Ovary (tissue), 3 donors: ENCODE results near the gene SGTB.

Source experiments
- EP300 ChIP-seq: sonication (generic); formaldehyde crosslinking; IDR thresholded peaks from one replicate; pipeline ENCODE4 v1.6.1; 2017; ENCODE audit warnings: antibody characterized with exemption
- POLR2A ChIP-seq: fragments of 450-650 bp; IDR thresholded peaks from one replicate; pipeline ENCODE4 v1.6.1; 2017; ENCODE audit warnings: antibody characterized with exemption, mild to moderate bottlenecking, moderate library complexity
- TF ChIP-seq, protein P1 (sequence below), 3 donors: fragments of 450-650 bp in 2 of 3; fragments of 200-600 bp in 1 of 3; IDR thresholded peaks; one replicate each; pipeline versions ENCODE4 v1.5.1 to v1.8.0; 2016 to 2022; ENCODE audit warnings: antibody characterized with exemption in 3 of 3, mild to moderate bottlenecking in 1 of 3
- donor health status: DM: no; HTN: no; CAD: no.

DNA sequence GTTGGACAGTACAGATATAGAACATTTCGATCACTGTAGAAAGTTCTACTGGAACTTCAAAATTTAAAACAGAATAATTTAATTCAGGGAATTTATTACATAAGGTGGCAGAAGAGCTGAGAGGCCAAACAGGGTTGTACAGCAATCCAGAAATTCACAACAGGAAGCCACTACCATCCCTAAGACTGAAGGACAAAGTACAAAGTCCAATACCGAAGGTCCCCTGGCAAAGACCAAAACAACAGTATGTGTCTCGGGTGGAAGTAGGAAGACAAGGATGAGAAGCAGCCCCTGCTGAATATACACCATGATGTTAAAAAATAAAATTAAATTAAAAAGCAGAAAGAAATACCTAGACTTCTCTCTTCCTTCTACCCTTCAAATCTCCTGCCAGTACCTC lies 19.9 kb downstream of the SGTB start:
- TF ChIP-seq POLR2A (no peak), EP300 (no peak)
- TF ChIP-seq, protein P1, sequence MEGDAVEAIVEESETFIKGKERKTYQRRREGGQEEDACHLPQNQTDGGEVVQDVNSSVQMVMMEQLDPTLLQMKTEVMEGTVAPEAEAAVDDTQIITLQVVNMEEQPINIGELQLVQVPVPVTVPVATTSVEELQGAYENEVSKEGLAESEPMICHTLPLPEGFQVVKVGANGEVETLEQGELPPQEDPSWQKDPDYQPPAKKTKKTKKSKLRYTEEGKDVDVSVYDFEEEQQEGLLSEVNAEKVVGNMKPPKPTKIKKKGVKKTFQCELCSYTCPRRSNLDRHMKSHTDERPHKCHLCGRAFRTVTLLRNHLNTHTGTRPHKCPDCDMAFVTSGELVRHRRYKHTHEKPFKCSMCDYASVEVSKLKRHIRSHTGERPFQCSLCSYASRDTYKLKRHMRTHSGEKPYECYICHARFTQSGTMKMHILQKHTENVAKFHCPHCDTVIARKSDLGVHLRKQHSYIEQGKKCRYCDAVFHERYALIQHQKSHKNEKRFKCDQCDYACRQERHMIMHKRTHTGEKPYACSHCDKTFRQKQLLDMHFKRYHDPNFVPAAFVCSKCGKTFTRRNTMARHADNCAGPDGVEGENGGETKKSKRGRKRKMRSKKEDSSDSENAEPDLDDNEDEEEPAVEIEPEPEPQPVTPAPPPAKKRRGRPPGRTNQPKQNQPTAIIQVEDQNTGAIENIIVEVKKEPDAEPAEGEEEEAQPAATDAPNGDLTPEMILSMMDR (IDR thresholded peaks at IDR 0.05): no peak
